GM19455 (cell line): Measurements from ENCODE around the gene KDM2B.

ENCODE experiments used
- ATAC-seq: cut with Tn5 transposase; IDR thresholded peaks from one replicate; pipeline ENCODE4 v1.9.1; 2021; ENCODE audit not compliant: unreplicated experiment

KDM2B gene

GRCh38 chr12:121565076-121565475, 15.7 kb downstream of the KDM2B start:
- no peak for ATAC-seq

DNA sequence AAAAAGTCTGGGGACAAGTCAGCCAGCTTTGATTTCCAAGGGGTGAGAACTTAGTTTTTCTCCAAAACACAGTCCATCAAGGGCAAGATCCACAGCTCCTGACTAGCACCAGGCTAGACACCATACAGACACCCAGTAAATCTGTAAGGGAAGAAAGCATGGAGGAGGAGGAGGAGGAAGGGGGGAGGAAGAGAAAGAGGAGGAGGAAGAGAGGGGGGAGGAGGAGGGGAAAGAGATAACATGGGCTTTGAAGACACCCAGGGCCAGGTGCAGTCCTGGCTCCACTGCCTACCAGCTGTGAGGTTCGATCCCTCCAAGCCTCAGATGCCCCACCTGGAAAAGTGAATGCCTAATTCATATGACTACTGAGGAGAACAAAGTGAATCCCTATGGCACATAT, 18.3 kb downstream of the KDM2B start:
- ATAC-seq, result no peak

GRCh38 chr12:121561009-121561395, 19.8 kb downstream of the KDM2B start:
- no peak for ATAC-seq

GRCh38 chr12:121560392-121561008, 20.3 kb downstream of the KDM2B start:
- no peak for ATAC-seq

DNA sequence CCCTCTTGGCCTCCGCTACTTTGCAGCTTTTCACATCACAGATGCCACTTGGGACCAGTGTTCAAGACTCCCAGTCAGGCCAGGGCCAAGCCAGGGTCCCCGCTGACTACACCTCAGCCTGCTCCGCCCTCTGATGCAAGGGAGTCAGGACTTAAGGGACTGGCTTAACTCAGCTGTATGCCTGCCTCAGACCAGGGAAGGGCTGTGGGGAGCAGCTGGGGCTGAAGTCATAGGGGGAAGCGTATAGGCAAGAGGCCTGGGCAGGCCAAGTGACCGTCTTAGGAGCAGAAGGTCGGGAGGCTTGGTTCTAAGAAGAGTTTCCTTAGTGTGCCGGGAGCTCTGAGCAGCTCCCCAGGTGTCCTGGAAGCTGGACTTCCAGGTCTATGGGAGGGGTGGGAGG, 21.9 kb downstream of the KDM2B start:
- no peak for ATAC-seq

GRCh38 chr12:121550974-121551634, 29.7 kb downstream of the KDM2B start:
- no peak for ATAC-seq

DNA sequence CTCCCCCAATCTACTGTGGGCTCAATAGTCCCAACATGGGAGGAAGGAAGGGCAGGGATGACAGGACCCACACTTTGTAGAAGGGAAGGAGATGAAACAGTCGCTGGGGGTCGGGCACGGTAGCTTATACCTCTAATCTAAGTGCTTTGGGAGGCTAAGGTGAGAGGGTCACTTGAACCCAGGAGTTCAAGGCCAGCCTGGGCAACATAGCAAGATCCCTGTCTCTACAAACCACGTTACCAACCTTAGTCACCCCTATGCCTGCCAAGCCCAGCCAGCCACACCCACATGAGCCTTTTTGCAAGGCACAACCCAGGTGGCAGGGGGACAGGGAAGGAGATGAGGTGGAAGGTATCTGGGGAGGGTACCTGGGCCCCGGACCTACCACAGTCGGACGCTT, 31.7 kb downstream of the KDM2B start:
- ATAC-seq, result no peak

- no peak for ATAC-seq
Measured at GRCh38 chr12:121545480-121545879, 35.3 kb downstream of the KDM2B start.

DNA sequence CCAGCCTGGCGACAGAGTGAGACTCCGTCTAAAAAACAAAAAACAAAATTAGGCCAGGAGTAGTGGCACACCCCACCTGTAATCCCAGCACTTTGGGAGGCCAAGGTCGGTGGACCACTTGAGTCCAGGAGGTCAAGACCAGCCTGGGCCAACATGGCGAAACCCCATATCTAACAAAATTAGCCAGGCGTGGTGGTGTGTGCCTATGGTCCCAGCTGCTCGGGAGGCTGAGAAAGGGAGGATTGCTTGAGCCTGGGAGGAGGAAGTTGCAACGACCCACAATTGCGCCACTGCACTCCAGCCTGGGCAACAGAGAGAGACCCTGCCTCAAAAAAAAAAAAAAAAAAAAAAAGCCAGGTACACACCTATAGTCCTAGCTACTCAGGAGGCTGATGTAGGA, 37.0 kb downstream of the KDM2B start:
- no peak for ATAC-seq

DNA sequence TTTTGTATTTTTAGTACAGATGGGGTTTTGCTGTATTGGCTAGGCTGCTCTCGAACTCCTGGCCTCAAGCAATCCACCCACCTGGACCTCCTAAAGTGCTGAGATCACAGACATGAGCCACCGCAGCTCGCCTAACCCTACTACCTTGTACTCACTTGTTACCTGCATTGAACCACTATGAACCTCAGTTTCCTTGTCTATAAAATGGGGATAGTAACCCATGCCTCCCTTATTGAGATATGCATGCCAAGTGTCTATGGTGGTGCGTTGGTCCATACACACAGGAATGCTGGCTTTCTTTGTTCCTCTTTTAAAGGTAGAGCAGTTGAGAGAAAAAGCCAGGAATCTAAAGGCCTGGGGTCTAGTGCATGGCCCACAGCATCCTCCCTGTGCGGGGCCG, 40.9 kb downstream of the KDM2B start:
- ATAC-seq, result no peak

DNA sequence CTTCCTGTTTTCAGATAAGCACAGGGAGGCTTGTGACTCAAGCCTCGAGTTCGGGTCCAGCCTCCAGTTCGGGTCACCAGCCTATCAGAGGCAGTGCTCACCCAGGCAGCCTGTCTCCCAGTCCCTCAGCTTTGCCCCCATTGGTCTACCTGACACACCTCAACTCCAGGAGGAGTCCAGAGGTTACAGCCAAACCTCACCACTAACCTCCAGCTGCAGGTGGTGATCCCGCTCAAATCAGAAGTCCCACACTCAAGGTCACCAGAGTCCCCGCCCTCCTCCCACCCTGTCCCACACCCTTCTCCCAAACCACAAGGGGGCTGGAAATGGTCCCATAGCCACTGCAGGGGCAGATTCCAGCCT, 42.1 kb downstream of the KDM2B start:
- no peak for ATAC-seq

GRCh38 chr12:121537814-121538698, 42.8 kb downstream of the KDM2B start:
- ATAC-seq, result peak; percentile 15

GRCh38 chr12:121536899-121537813, 43.7 kb downstream of the KDM2B start:
- ATAC-seq, result peak; percentile 57

- ATAC-seq, result peak; percentile 55
Measured at GRCh38 chr12:121536054-121536898, 44.5 kb downstream of the KDM2B start.

- no peak for ATAC-seq
Measured at GRCh38 chr12:121535150-121536053, 45.4 kb downstream of the KDM2B start.

DNA sequence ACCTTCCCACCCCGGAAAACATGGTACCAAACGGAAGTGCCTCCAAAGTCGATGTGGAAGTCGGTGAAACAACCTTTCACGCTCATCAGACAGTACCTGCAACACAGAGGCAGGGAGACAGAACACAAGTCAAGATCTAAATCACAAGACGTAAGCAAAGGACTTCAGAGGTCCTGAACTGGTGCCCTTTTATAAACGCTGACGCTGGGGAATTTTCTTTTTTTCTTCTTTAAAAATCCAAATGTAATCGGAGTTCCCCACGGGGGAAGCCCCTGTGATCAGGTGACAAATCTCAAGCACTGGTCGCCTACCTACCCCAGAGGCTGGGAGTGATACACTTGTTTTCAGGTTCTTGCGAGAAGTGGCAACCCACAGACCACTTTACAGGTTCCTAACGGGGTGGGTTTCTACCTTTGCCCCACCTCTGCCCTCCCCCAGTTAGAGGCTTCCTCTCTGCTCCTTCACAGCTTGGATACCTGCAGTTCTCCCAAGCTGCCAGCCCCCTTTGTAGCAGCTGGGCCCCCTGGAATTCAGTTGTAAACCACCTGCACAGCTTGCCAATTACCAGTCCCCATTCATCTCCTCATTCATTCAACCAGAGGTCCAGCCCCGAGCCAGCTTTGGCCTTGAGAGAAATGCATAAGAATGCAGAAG, 46.2 kb downstream of the KDM2B start:
- no peak for ATAC-seq

GRCh38 chr12:121533394-121534090, 47.3 kb downstream of the KDM2B start:
- ATAC-seq, result no peak
